ENCODE measurements around the gene MRPL30.
"Not testable (repeated sequence)": the region's sequence is repeated elsewhere in the genome, so short reads cannot be mapped to it uniquely, and the experiment has no call there.

MRPL30 gene

DNA sequence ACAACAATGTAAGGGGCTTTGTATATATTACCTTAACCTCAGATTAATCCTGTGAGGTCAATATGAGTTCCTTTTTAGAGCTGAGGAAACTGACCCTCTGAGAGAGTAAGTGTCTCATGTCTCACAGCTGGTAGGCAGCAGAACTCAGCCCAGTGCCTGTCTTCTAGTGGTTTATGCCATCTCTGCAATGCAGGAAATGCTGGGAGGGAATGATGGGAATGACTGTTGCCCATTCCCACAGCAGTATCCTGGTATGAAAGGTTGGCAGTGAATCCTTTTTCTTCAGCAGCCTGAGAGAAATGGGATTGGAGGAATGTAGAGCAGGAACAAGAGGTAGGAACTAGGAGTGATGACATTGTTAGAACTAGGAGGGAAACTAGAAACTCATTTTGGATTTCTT, 6.0 kb downstream of the MRPL30 start:
- DNase-seq (ENCODE audit: low read depth): no peak
- no peak overlapping the region for H3K4me3 ChIP-seq (ENCODE audit: low read depth, low read length)
- TF ChIP-seq MYC (IDR thresholded peaks at IDR 0.05; ENCODE audit: low read depth, low read length) (no peak), POLR2A (IDR thresholded peaks at IDR 0.05; ENCODE audit: extremely low read depth, insufficient read length) (no peak)
- TF ChIP-seq, protein P1, sequence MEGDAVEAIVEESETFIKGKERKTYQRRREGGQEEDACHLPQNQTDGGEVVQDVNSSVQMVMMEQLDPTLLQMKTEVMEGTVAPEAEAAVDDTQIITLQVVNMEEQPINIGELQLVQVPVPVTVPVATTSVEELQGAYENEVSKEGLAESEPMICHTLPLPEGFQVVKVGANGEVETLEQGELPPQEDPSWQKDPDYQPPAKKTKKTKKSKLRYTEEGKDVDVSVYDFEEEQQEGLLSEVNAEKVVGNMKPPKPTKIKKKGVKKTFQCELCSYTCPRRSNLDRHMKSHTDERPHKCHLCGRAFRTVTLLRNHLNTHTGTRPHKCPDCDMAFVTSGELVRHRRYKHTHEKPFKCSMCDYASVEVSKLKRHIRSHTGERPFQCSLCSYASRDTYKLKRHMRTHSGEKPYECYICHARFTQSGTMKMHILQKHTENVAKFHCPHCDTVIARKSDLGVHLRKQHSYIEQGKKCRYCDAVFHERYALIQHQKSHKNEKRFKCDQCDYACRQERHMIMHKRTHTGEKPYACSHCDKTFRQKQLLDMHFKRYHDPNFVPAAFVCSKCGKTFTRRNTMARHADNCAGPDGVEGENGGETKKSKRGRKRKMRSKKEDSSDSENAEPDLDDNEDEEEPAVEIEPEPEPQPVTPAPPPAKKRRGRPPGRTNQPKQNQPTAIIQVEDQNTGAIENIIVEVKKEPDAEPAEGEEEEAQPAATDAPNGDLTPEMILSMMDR (IDR thresholded peaks at IDR 0.05; ENCODE audit: low read depth, low read length): no peak

DNA sequence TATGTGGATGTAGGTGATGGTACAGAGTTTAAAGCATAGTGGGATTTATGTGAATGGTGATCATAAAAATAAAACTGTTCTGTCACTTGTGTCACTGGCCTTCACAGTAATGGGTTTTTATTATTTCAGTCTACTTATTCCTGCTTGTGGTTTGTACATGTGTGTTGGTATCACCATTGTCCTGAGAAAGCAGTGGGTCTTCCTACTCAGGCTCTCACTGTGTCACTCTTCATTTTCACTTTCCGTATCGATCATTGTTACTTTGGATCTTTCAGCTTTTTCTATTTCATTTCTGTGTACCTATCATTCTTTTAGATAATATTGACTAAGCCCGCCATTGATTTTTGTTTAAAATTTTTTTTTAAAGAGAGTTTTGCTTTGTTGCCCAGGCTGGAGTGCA, 7.4 kb downstream of the MRPL30 start:
- no peak for DNase-seq (ENCODE audit: low read depth)
- TF ChIP-seq MYC (IDR thresholded peaks at IDR 0.05; ENCODE audit: low read depth, low read length): no peak
- TF ChIP-seq POLR2A (IDR thresholded peaks at IDR 0.05; ENCODE audit: extremely low read depth, insufficient read length): no peak
- TF ChIP-seq, protein P2, sequence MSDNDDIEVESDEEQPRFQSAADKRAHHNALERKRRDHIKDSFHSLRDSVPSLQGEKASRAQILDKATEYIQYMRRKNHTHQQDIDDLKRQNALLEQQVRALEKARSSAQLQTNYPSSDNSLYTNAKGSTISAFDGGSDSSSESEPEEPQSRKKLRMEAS (IDR thresholded peaks at IDR 0.05; ENCODE audit: low read depth, low read length): no peak
- TF ChIP-seq, protein P1 (IDR thresholded peaks at IDR 0.05; ENCODE audit: low read depth, low read length): no peak
- no peak overlapping the region for H3K4me3 ChIP-seq (ENCODE audit: low read depth, low read length)

DNA sequence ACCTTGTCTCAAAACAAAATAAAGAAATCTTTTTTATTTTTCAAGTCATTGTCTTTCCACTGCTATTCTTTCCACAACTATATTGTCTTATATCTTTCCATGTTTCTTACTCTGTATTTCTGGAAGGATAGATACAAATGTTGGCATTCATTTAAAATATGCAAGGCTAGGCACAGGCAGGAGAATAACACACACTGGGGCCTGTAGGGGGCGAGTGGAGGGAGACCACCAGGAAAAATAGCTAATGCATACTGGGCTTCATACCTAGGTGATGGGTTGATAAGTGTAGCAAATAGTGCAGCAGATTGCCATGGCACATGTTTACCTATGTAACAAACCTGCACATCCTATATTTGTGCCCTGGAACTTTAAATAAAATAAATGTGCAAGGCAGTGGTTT, 9.6 kb downstream of the MRPL30 start:
- TF ChIP-seq, protein P1 (IDR thresholded peaks at IDR 0.05; ENCODE audit: low read depth, low read length): peak; percentile 11
- TF ChIP-seq, protein P2 (IDR thresholded peaks at IDR 0.05; ENCODE audit: low read depth, low read length): no peak
- DNase-seq (ENCODE audit: low read depth): no peak
- no peak overlapping the region for H3K4me3 ChIP-seq (ENCODE audit: low read depth, low read length)

DNA sequence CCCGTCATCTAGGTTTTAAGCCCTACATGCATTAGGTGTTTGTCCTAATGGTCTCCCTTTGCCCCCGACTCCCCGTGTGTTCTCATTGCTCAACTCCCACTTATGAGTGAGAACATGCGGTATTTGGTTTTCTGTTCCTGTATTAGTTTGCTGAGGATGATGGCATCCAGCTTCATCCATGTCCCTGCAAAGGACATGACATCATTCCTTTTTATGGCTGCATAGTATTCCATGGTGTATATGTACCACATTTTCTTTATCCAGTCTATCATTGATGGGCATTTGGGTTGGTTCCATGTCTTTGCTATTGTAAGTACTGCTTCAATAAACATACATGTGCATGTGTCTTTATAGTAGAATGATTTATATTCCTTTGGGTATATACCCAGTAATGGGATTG, 11.4 kb downstream of the MRPL30 start:
- DNase-seq (ENCODE audit: low read depth); H3K4me3 ChIP-seq (ENCODE audit: low read depth, low read length): not testable (repeated sequence)

DNA sequence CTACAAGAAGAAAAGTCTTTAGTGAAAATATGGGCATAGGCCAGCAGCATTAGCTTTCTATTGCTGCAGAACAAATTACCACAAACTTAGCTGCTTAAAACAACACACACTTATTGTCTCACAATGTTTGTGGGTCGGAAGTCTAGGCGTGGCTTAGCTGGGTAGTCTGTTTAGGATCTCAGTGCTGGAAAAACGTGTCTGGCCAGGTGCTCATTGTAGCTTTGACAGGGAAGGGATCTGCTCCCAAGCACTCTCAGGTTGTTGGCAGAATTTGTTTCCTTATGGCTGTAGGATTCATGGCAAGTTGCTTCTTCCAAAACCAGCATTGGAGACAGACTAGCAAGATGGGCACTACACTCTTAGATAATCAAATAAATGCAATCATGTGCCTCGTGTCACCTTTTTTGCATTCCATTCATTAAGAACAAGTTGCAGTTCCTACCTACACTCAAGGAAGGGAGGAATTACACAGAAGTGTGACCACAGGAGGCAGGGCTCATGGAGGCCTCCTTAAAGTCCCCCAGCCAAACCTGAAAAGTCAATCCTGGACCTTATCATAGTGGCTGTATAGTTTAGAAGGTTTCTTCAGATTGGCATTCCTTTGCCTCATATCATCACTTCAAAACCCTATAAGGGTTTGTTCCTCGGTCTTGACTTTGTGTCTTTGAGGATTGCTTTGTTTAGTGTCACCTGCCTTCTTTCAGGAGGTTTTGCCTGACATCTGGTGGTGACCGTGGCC, 17.3 kb downstream of the MRPL30 start:
- TF ChIP-seq MYC (IDR thresholded peaks at IDR 0.05; ENCODE audit: low read depth, low read length) (no peak), POLR2A (IDR thresholded peaks at IDR 0.05; ENCODE audit: extremely low read depth, insufficient read length) (no peak)
- no peak overlapping the region for H3K4me3 ChIP-seq (ENCODE audit: low read depth, low read length)
- no peak for DNase-seq (ENCODE audit: low read depth)

DNA sequence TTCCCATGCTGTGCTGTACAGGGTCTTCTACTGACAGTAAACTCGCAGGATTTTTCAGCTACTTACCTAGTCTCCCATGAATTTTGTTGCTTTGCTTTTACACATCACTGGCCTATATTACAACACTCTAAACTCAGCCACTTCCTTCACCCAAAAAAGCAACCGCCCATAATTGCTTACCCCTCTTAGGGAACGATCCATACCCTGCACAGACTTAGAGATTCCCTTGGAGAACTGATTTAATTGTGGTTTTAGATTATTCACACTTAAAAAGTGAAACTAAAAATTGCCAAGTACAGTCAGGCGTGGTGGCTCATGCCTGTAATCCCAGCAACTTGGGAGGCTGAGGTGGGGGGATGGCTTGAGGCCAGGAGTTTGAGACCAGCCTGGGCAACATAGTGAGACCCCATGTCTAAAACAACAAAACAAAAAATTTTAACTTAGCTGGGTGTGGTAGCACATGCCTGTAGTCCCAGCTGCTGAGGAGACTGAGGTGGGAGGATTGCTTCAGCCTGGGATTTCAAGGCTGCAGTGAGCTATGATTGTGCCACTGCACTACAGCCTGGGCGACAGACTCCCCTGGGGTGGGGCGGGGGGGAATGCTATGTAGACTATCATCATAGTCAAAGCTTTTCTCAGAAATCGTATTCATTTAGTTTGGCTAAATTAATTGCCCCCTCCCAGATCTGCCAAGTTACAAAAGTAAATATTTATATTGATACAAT, 19.3 kb downstream of the MRPL30 start:
- DNase-seq (ENCODE audit: low read depth): peak; percentile 28
- H3K4me3 ChIP-seq (ENCODE audit: low read depth, low read length): no peak overlapping the region
- no peak for TF ChIP-seq MYC (IDR thresholded peaks at IDR 0.05; ENCODE audit: low read depth, low read length)
- TF ChIP-seq, protein P1 (IDR thresholded peaks at IDR 0.05; ENCODE audit: low read depth, low read length): no peak
- no peak for TF ChIP-seq POLR2A (IDR thresholded peaks at IDR 0.05; ENCODE audit: extremely low read depth, insufficient read length)
- TF ChIP-seq, protein P2 (IDR thresholded peaks at IDR 0.05; ENCODE audit: low read depth, low read length): no peak

All from NB4 (cell line).